H1 (cell line): ENCODE results near the gene C2CD4A. TPM values are rescaled to one million over a fixed set of nuclear protein-coding genes. Genes with fewer than 3 reads are reported as not detected.

ENCODE experiments used
- BRCA1 ChIP-seq: IDR thresholded peaks from 2 replicates; pipeline ENCODE4 v1.6.1; 2012; ENCODE audit warnings: low read depth, low read length, improper control_type of control experiment
- HDAC2 ChIP-seq, 2 experiments: fragments of 300-600 bp in 1 of 2; sonication (generic) in 1 of 2; IDR thresholded peaks; 2 replicates each; pipeline ENCODE4 v1.6.1; 2011 to 2012; ENCODE audit warnings: low read depth in 2 of 2, low read length in 2 of 2, mild to moderate bottlenecking in 2 of 2, moderate library complexity in 2 of 2, borderline replicate concordance in 1 of 2, inconsistent platforms in 1 of 2
- MAFK ChIP-seq: IDR thresholded peaks from 2 replicates; pipeline ENCODE4 v1.6.1; 2012; ENCODE audit warnings: low read depth, mild to moderate bottlenecking, improper control_type of control experiment, low read length
- SUZ12 ChIP-seq: fragments of 200-600 bp; sonication (generic); IDR thresholded peaks from 2 replicates; pipeline ENCODE4 v1.6.1; 2012; ENCODE audit warnings: mild to moderate bottlenecking, inconsistent platforms, low read length, moderate library complexity, mixed read lengths
- polyA plus RNA-seq, 7 experiments: library from polyadenylated mRNA; depleted of rRNA in 3 of 7; stranded (reverse) in 5 of 7; unstranded in 2 of 7; fragments of >200 nt in 5 of 7; fragments of 200-250 nt in 2 of 7; gene quantifications; 1 replicate in 5 of 7; 2 replicates in 1 of 7; 4 replicates in 1 of 7; pipeline versions ENCODE4 v1.2.1 to v1.2.3, GENCODE V29; 2011 to 2013; ENCODE audit warnings: missing spikeins in 2 of 7, mixed read lengths in 2 of 7
- total RNA-seq: library from RNA; stranded (reverse); fragmentation: NEBNext Ultra II Directional; extraction: Animal tissue kit (Norgen Biotek cat#: 25700); gene quantifications from 2 replicates; pipeline ENCODE4 v1.2.1, GENCODE V29; 2021

Gene C2CD4A
- total and polyA plus RNA-seq, 2 of the 8 experiments (the other 6 are each of a cell fraction or from before 2014, with no cell fraction given) = not detected

DNA sequence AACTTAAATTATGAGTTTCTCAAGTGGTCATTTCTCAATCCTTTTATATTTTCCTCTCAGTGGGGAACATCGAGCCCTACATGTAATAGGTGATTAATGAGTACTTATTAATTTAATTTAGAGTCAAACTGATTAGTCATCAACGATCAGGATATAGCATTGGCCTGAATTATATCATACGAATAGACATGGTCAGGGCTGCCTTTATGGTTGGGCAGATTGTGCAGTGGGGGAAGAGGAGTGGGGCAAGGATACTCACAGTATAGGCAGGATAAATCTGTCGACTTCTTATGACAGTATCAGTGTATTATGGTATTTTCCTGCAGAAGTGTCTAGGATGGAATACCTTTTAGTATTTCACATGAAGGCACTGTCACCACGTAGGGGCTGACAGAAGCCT is 27.0 kb downstream of the C2CD4A start (continued):
- TF ChIP-seq BRCA1 (no peak), HDAC2 (IDR thresholded peaks at IDR 0.05; ENCODE audit: borderline replicate concordance in 1 of 2, low read depth in 2 of 2, low read length in 2 of 2) (no peak), SUZ12 (no peak), MAFK (no peak)
